AML-193 (cell line): ENCODE data around the gene GRIN2A.

Experiments used
- DNase-seq, 2 experiments: peaks; one replicate each; lab custom pipeline; 2025; lab: John Stamatoyannopoulos, UW

GRIN2A gene

DNA sequence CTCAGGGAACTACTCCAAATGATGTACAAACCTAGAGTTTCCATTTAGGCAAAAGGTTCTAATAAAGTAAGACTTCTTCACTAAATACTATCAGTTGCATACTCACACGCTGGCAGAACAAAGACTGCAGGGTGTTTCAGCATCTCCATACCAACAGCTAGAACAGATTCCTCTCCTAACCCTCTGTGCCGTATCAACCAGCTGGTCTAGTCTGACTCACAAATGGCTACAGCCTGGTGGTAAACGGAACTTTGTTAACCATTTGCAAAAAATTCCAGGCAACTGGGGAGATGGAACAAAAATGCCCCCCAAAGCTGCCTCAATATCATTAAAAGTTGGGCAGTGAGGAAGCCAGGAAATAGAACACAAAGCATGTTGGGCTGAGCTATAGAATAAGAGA is 217.1 kb downstream of the GRIN2A start:
- no peak for DNase-seq

DNA sequence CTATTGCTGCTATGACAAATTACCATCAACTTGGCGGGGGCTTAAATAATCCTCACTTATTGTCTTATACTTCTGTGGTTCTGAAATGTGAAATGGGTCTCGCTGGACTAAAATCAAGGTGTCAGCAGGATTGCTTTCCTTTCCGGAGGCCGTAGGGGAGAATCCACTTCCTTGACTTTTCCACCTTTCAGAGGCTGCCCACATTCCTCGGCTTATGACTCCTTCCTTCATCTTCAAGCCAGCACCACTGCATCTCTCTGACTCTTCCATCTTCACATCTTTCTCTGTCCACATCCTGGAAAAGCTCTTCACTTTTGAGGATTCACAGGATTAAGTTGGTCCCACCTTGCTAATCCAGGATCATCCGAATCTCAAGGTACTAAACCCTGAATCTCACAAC is 217.8 kb downstream of the GRIN2A start:
- DNase-seq = no peak

GRCh38 chr16:9957433-9957832 is 224.8 kb downstream of the GRIN2A start:
- no peak for DNase-seq

DNA sequence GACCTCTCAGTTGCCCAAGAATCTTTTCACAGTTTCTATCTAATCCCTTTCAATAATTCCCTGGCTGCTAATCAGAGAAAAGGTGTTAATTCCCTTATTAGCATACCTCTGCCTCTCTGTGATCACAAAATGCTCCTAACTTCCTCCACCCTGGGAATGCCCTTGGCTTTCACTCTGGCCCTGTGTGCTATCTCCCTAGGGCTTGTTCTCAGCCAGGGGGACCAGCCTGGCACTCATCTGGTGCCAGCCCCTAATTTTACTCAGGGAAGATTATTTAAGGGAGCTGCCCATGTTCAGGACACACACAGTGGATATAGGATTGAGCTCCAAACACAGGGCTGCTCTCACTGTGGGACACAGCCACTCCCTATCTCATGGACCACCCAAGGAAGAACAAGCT is 225.2 kb downstream of the GRIN2A start:
- DNase-seq = no peak

DNA sequence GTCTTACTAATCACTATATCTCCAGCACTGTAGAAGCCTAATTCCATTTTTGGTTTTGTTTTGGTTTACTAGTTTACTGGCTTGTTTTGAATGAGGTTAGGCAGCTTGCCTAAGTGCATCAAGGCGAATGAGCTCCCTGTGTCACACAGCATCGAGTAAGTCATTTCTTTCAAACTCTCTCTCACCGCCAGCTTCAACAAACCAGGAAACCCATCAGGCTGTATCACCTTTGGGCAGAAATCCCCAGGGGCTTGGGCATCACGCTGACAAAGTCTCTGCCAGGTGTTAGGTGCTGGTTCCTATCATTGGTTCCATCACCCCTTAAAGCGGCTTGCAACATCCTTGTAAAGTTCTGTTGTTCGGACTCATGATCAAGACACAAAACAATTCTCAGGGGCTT is 226.6 kb downstream of the GRIN2A start:
- DNase-seq = no peak

GRCh38 chr16:9953908-9954570 is 228.2 kb downstream of the GRIN2A start:
- no peak for DNase-seq

- no peak for DNase-seq
Observed at GRCh38 chr16:9950658-9951057, 231.6 kb downstream of the GRIN2A start.

DNA sequence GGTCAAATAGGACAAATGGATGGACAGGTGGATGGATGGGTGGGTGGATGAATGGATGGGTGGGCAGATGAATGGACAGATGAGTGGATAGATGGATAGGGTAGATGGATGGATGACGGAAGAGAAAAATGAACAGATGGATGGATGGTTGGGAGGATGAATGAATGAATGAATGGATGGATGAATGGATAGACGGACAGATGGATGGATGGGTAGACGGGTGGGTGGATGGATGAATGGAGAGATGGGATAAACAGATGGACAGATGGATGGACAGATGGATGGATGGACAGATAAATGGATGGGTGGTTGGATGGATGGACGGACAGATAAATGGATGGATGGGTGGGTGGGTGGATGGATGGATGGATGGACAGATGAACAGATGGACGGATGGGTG is 232.8 kb downstream of the GRIN2A start:
- no peak for DNase-seq

DNA sequence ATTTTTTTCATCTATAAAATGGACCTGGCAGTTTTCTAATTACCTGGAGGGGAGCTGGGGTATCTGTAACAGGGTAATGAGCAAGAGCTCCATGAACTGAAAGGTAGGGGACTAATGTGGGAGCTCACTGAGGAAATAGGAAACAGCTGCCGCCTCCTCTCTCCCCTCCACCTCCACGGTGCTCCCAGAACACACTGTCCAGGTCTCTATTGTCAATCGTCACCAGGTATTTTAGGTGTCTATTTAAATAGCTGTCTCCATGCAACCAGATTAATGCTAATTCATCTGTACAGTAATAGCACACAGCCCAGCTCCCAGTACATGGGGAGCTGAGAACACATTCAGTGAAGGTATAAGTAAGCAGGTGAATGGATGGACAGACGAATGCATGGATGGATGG is 233.3 kb downstream of the GRIN2A start:
- DNase-seq = no peak

GRCh38 chr16:9946022-9946720 is 236.1 kb downstream of the GRIN2A start:
- no peak for DNase-seq

GRCh38 chr16:9943121-9943520 is 239.1 kb downstream of the GRIN2A start:
- DNase-seq = no peak

DNA sequence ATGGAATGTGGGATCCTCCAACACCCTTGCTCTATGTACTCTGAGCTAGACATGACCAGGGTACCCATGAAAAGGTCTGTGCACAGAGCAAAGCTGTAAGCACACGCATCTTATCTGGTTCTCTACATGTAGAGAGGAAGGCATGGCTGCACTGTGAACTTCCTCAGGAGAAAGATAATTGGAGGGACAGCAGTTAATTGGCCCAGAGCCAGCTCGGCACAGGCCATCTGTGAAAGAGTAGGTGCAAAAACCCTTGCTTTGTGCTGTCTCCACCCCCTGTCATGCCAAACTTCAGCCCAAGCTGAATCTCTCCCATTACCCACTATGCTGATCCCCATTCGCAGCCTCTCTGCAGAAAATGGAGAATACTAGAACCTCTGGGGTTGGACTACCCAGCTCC is 241.0 kb downstream of the GRIN2A start:
- no peak for DNase-seq

GRCh38 chr16:9934723-9935508 is 247.3 kb downstream of the GRIN2A start:
- no peak for DNase-seq

GRCh38 chr16:9932919-9933653 is 249.1 kb downstream of the GRIN2A start:
- DNase-seq = no peak

- no peak for DNase-seq
Observed at GRCh38 chr16:9932000-9932399, 250.2 kb downstream of the GRIN2A start.

DNA sequence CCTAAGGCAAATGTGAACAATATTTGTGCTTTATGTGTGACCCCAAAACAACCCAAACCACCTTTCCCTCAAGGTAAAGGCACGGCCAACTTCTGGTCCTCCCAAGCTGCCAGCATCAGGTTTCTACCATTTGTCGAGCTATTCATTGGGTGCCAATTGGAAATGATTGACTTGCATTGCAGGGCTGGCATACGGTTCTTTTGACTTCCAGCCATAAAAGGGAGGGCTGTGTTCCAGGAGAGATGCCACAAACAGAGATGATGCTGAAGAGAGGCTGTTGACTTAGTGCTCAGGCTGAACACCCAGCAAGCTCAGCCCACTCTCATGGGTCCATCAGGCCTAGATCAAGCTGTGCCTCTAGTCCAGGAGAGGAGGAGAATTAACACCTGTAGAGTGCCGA is 252.4 kb downstream of the GRIN2A start:
- DNase-seq = no peak

DNA sequence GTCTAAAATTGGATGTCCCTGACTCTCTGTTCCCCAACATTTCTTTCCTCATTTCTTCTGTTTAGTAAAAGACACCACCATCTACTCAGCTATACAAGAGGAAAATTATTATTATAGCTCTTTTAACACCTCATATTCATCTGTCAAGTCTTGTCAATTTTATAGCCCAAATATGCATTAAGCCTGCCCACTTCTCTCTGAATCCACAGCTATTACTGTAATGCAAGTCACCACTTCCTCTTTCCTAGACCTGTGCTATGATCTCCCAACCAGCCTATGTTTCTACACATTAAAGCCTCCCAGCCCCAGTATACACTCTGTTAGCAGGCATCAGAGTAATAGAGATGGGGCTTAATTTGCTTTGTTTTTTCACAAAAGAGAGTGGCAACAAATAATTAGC is 252.9 kb downstream of the GRIN2A start:
- peak in 1 of 2 experiments; percentile 1 for DNase-seq

- no peak for DNase-seq
Observed at GRCh38 chr16:9922441-9922840, 259.8 kb downstream of the GRIN2A start.

DNA sequence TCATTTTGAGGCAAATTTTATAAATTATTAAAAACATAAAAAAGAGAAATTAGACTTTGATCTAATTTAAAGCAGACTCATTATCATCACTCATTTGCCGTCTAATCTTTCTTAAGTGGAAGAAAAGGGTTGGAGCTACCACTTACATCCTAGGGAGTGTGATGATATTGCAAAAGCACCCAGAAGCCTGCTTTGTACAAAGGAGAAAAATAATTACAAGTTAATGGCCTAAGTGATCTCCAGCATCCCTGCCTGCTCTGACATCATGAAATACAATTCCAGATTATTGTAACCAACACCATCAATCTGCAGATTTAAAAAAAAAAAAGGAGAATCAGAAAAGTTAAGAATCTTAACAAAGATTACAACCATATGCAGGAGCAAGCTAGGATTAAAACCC is 260.2 kb downstream of the GRIN2A start:
- no peak for DNase-seq

- no peak for DNase-seq
Observed at GRCh38 chr16:9919460-9919859, 262.8 kb downstream of the GRIN2A start.

DNA sequence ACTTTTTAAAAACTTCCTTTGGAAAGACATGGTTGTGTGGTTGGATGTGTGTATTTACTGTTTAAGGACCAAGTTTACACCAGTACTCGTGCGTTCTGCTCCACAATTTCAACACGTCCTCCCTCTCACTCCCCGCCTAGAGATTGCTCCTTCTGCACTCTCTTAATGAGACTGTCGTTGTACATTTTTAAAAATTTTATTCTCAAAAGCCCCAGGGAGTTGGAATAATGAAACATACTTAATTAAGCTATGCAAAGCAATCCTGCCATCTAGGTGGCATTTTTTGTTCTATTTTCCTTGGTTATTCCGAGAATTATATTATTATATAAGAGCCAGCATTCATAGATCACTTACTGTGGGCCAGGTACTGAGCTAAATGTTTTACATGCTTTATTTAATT is 264.5 kb downstream of the GRIN2A start:
- DNase-seq = no peak

GRCh38 chr16:9913604-9914326 is 268.5 kb downstream of the GRIN2A start:
- no peak for DNase-seq
